HG03280 (cell line): ENCODE data around the gene IMMP1L.

Experiments used
- ATAC-seq: cut with Tn5 transposase; IDR thresholded peaks from one replicate; pipeline ENCODE4 v1.9.1; 2021; ENCODE audit warnings: mild to moderate bottlenecking, moderate library complexity; ENCODE audit not compliant: unreplicated experiment

IMMP1L gene

DNA sequence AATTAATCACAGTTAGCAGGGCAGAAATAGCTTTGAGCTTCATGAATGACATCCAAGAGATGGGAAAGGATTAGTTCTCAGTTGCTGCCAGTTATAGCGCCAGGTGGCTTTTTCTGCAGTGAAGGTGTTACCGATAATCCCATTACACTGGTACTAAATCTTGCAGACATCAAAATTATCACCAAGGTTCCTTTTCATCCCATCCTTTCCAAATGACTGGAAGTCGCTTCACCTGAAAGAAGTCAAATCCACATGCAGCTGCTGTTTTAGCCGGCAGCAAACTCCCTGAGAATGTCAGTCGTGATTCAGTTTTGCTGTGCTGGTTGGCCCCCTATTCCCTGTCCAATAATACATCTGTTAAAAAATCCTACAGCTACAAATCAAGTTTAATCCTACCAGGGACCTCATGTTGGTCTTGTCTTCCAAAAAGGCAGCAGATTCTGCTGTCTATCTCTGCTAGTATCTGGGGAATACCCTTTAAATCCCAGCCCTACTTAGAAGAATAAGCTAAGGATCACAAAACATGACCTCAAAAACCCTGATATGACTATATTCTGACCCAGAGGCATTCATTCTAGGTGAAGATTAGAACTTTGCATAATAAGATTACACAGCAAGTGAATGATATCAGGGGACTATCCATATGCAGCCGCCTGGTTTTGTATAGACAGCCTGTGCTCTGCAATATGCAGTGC lies 31.7 kb downstream of the IMMP1L start:
- no peak for ATAC-seq

- no peak for ATAC-seq
Observed at GRCh38 chr11:31474083-31474482, 35.3 kb downstream of the IMMP1L start.

GRCh38 chr11:31464436-31464835 lies 45.0 kb downstream of the IMMP1L start:
- no peak for ATAC-seq

DNA sequence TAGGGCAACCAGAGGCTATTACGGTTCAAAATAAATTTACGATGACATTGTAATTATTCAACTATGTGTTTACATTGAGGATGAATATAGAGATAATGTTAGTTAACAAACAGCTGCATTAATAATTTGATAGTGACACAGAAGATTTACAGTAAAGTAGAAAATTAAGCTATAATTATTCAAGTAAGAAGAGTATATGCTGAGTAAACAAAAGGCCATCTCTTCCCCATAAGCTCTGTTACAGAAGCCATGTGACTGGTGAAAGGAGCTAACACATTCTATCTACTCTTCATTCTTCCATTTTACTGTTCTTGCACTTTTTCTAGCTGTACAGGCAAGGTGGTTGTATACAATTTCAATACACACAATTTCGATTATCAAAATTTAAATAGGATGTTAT lies 54.2 kb downstream of the IMMP1L start:
- ATAC-seq = no peak

GRCh38 chr11:31450841-31451240 lies 58.6 kb downstream of the IMMP1L start:
- no peak for ATAC-seq

DNA sequence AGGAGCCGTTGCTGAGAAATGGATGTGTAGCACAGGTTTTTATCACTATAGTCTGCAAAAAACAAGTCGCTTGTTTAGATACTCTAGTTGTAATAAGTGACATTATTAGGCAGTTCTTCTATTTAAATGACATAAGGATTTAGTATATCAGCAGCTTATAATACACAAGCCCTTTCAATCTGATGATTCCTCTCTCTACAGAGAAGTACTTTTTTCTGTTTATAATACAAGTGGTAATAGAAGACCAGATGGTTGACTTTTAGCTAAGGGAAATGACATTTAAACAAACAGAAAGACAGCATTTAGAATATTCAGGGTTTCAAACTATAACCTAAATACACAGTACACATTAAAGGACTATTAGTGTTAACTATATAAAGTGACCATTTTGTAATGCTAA lies 60.4 kb downstream of the IMMP1L start:
- no peak for ATAC-seq

DNA sequence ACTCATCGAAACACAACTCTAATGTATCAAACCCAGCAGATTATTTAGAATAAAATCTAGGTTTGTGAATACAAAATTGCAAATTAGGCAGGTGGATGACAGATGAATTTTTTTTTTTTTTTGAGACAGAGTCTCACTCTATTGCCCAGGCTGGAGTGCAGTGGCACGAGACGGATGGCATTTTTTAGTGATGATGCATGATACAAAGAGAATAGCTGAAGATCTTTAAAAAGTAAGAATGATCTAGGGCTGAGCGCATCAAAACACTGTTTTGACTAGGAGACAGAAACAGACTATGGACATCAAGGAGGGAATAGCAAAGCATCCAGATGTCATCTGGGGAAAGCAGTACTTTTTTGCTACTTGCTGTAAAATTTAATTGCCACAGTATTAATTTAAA lies 63.8 kb downstream of the IMMP1L start:
- no peak for ATAC-seq

DNA sequence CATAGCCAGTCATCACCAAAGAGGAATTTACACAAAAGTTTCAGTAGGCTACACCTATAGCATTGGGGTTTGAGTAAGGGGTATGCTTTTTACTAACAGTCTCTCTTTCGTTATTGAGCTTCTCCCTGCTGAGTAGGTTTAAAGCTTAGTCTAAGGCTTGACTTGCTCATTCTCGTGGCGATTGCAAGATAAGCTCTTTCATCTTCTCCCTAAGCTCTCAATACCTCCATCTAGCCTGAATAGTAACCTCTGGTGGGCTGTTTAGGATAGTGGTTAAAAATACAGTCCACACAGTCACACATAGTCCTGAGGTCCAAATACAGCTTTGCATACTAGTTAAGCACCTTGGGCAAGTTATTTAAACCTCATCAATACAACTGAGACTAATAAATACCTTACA lies 65.6 kb downstream of the IMMP1L start:
- ATAC-seq = no peak

DNA sequence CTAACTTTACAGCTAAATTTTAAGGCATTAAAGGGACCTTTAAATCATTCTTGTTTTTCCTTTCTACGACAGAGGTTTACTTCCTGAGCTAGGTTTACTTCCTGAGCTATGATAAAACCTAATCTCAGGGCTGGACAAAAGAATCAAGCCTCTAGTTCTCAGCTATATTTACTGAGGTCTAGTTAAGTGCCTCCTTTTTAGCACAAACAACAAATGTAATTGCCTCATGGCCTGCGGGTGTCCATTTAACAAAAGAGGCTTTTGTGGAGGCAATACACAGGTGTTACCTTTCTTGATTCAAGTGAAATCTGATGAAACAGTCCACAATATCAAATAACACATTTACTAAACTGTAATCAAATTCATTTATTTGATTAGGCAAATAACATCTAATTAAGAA lies 67.3 kb downstream of the IMMP1L start:
- ATAC-seq = no peak

GRCh38 chr11:31441296-31441695 lies 68.1 kb downstream of the IMMP1L start:
- no peak for ATAC-seq

GRCh38 chr11:31437742-31438435 lies 71.5 kb downstream of the IMMP1L start:
- no peak for ATAC-seq

GRCh38 chr11:31433851-31434250 lies 75.6 kb downstream of the IMMP1L start:
- no peak for ATAC-seq

DNA sequence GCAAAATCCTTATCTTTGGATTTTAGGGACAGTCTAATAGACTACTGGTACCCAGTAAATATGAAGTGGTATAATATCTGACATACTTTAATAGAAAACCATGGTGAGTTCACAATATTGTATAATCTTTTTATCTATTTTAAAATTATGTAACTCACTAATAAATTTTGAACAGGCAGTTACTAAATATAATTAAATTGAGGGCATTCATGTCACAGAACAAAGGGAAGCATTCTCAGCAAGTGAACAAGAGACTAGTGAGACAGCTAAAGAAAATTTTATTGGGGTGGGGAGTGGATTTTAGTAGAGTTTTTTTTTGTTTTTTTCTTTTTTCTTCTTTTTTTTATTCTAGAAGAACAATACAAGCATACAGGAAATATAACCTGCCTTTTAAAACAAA lies 84.8 kb downstream of the IMMP1L start:
- no peak for ATAC-seq

GRCh38 chr11:31422703-31423102 lies 86.7 kb downstream of the IMMP1L start:
- ATAC-seq = no peak

DNA sequence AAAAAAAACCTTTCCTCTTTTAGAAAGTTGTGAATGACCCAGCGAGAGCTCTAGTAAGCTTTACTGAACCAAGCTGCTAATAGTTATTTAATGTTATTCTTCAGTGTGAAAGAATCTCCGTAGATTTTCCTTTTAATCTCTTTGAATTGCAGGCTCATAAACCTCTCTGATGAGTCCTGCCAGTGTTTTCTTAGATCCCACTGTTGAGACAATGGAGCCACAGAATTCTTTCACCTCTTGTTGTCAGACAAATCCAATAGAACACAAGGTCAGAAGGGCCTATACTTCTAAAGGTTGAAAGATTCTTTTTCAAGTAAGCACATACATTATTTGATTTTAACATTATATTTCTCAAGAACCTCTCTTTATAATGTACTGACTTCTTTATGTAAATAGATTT lies 87.6 kb downstream of the IMMP1L start:
- no peak for ATAC-seq

- no peak for ATAC-seq
Observed at GRCh38 chr11:31419669-31420068, 89.8 kb downstream of the IMMP1L start.

- no peak for ATAC-seq
Observed at GRCh38 chr11:31419138-31419537, 90.3 kb downstream of the IMMP1L start.

DNA sequence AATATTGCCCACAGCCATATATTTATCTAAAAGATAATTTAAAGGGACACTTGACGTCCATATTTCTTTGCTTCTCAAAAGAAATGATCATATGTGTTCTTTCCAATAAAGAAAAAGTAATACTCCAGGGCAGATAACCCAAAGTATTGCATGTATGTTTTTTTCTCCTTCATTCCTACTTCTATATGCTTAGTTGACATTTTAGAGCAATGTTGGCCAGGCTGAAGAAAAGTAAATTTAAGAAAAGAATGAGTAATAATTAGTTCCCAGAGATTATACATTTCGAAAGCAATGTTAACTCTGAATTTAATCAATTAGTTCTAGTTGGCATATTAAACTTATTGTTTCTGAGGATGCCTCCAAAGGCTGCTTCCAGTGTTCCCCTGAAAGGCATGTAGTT lies 91.6 kb downstream of the IMMP1L start:
- ATAC-seq = no peak

DNA sequence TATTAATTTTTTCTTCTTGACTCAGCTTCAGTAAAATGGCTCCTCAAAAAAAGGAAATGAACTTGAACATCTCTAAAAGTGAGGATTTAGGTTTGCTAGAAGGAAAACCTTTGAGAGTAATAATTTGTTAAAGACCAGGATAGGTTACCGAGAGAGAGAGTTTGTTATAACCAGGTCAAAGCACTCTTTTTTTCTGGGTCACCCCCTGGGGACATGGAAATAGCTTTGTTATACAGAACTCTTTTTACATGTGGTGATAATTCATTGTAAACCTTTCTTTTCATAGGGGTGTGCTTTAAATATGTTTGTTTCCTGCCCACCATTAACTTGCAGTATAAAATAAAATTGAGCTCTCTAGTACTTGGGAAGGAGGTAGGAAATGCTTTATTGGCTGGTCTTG lies 92.1 kb downstream of the IMMP1L start:
- ATAC-seq = no peak

- ATAC-seq = no peak
Observed at GRCh38 chr11:31415435-31415834, 94.0 kb downstream of the IMMP1L start.

DNA sequence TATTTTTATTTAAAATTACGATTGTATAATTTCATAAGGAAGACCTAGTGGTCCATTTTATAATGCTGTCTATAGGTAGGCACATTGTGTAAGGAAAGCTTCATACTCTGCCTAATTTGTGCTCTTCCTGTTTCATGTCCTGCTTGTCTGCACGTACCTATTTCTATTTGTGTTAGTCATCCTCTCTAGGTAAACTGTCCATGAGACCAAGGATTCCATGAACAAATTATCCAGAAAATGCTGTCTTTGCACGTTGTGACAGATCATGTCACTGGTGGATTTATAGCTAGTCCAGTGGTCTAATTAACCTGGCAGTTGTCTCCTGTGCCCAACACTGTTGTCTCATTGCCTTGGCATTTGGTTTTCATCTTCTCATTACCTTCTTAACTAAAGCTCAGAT lies 95.1 kb downstream of the IMMP1L start:
- no peak for ATAC-seq

GRCh38 chr11:31412946-31413345 lies 96.5 kb downstream of the IMMP1L start:
- ATAC-seq = no peak

DNA sequence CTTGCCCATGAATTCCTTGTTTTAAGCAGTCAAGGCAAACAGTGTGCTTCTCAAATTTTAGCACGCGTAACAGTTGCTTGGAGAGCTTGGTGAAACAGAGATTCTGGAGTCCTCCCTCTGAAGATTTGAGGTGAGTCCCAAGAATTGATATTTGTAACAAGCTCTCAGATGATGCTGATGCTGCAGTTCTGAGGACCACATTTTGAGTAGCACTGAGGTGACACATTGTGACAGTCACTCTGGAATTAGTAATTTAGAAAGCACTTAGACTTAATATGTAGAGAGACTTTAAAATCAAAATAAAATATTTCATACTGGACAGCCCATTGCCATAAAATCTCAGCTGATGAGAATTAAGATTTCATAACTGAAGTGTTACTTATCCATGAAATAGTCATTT lies 101.2 kb downstream of the IMMP1L start:
- no peak for ATAC-seq
